Activated CD4-positive, alpha-beta T cell treated with anti-CD3 and anti-CD28 coated beads, Interleukin-2, amount 50 U/mL, for 24 hours (primary cell): ENCODE results near the gene FANCD2.
A peak's percentile ranks its signal among the peaks of the same experiment; 100 is the strongest.
"Not testable (repeated sequence)": the region's sequence is repeated elsewhere in the genome, so short reads cannot be mapped to it uniquely, and the experiment has no call there.

Experiments used
- DNase-seq, 2 donors: peaks; one replicate each; pipeline ENCODE4 v3.0.0-alpha.2; 2020; ENCODE audit warnings: low read depth in 1 of 2, low spot score in 1 of 2

The FANCD2 gene

DNA sequence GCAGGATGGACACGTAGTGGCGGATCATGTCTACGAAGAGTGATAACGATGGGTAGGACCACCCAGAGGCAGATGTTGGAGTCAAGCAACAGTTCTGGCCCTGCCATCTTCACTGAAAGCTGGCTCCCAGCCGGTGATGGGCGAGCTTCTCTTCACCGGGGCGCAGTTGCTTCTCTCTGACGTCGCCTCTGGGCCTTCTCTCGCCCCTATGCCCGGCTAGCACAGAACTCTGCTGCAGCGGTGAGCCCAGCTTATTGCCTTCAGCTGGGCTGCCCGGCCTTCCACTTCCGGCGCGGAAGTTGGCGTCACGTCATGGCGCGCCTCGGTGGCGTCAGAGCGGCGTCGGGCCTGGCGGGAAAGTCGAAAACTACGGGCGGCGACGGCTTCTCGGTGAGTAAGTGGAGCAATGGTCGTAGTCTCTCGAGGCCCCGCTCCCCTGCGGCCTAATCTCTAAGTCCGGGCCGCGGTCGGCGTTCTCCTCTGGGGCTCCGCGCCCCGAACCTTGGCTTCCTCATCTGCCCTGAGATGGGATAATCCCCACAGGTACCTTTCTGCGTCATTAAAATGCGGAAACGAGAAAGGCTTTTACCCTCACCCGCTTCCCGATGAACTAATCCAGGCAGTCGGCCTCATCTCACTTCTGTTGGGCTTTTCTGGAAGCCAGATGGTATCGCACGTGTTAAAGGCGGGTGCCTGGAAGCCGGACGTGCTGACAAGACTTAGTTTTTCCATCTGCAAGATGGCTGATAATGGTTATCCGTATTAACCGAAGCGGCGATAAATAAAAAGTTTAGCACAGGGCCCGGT lies at the start of gene FANCD2:
Gene FANCD2, plus strand, starts transcription at position 354 of the 807 bp plus-strand sequence. CDS start 2,221 bp downstream, outside the sequence.
- DNase-seq, result peak; percentile 85 to 96

DNA sequence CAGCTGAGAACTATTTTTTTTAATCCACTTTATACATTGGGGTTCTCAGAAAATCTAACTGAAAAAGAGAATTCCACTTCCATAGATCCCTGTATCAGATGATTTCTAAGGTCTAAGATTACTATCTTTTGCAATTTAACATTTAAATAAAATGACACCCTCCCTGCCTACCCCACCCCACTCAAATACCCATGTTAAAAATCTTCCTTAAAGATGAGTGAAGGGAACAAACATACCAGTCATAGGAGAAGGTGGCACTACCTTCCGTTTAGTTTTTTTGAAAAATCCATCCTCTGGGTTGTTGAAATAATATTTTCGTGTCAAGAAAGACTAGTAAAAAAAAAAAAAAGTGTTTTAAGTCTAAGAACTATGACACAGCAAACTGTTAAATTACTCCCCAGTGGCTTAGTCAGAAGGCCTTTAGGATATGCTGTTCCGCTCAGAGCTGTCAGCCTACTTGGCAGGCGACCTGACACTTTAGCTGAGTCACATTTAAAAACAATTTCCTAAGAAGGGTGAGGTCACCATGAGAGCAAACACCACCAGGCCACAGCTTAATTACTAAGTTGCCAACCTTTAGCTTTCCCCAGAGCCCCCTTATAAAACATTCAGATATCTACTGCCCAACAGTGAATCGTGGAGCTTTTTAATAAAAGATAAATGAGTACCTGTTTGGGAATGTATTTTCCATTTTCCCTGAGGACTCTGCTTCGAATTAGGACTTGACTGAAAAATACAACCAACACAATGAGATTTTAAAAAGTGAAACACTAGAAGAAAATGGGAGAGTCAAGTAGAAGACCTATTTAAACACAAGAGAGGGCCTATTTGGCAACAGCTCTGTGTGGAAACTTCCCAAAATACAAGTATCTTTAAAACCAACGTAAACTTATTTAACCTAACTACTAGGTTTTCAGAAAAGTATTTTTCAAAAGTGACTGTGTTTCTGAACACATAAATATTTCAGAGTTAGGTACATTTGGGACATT lies 49.2 kb upstream of the FANCD2 start:
- no peak for DNase-seq

DNA sequence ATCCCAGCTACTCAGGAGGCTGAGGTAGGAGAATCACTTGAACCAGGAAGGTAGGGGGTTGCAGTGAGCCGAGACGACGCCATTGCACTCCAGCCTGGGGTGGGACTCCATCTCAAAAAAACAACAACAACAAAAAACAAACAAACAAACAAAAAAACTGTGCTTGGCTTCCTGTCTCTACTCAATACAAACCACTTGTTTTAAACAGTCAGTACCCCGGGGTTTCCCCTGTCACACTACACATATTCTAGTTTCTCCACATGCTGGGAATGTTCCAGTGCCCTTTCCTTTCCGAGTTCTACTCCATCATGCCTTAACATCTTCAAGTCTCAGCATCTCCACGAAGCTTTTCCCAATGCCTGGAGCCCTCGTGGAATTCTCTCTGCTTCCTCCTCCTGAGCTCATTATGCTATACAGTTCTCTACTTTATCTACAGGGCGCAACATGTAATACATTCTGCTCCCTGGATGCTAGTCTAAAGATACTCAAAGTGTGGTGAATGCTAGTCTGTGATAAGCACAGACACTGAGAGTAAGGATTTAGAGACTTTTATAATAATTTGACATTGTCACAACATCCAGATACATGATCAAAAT lies 47.4 kb upstream of the FANCD2 start:
- no peak for DNase-seq

DNA sequence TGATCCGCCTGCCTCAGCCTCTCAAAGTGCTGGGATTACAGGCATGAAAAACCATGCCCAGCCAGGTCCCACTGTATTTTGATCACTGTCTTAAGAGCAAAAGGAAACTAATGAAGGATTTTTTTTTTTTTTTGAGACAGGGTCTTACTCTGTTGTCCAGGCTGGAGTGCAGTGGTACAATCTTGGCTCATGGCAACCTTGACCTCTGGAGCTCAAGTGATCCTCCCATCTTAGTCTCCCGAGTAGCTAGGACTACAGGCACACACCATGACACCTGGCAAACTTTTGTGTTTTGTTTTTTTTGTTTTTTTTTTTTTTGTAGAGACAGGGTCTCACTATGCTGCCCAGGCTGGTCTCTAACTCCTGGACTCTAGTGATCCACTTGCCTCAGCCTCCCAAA lies 46.0 kb upstream of the FANCD2 start:
- no peak for DNase-seq

DNA sequence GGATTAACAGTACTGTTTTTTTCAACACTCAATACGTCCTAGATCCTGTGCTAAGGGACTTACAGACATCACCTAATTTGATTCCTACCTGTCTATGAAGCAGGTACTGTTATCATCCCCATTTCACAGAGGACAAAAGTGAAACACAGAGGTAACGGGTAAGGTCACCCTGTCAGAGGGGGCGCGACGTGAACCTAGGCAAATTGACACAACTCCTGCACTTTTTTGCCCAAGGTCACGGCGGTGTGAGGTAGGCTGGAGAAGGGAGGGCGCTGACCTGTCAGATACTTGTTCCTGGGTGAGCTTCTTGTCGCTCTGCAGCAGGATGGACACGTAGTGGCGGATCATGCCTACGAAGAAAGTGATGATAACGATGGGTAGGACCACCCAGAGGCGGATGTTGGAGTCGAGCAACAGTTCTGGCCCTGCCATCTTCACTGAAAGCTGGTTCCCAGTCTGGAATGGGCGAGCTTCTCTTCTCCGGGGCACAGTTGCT lies 40.0 kb upstream of the FANCD2 start:
- no peak for DNase-seq

DNA sequence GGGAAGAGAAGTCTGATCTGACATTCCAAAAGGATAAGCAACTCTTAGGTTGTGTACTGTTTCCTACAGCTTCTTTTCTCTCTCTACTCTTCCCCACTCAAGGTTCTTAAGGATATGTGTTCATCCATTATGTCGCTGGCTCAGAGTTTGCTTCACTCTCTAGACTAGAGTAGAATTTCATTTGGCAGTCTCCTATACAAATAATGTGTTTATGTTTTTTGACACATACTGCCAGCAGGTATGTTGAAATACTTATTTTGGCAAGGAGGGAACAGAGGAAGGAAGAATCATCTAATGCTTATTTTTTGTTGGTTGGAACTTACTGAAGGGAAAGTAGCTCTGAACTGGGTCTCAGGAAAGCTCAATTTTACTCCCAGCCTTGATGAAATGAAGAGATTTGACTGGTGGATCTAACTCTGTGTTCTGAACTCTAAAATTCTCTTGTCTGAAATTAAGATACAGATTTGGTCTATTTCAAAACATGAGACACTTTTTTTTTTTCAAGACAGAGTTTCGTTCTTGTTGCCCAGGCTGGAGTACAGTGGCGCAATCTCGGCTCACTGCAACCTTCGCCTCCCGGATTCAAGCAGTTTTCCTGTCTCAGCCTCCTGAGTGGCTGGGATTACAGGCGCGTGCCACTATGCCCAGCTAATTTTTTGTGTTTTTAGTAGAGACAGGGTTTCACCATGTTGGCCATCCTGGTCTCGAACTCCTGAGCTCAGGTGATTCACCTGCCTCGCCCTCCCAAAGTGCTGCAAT lies 32.0 kb upstream of the FANCD2 start:
- no peak for DNase-seq

DNA sequence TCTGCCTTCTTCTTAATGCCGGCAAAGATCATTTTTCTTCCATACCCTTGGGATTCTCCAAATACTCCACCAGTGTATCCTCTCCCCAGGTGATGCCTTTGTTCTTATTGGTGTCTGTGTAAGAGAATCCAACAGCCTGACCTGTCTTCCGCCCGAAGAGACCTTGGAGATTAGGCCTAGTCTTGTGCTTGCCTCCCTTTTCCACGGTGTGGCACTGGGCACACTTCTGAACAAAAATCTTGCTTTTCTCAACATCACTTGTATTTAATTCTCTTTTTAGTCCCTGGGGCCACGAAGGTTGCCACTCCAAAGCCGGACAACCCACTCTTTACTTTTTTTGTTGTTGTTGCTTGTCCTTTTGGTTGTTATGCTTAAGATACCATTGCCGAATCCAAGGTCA lies 25.6 kb upstream of the FANCD2 start:
- DNase-seq, result no peak

DNA sequence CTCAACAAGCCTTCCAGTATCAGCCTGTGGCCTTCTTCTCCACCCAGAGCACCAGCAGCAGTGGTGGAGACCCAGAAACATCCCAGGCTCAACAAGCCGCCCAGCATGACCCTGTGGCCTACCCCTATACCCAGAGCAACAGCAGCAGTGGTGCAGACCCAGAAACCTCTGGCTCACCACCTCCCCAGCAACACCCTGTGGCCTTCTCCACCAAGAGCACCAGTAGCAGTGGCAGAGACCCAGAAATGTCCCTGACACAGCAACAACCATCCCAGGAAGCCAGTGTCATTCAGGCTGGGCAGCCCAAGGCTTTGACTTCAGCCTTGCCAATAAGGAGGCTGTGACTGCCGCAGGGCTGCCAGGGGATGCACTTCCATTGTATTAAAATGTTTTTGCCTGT lies 23.3 kb upstream of the FANCD2 start:
- DNase-seq, result no peak

DNA sequence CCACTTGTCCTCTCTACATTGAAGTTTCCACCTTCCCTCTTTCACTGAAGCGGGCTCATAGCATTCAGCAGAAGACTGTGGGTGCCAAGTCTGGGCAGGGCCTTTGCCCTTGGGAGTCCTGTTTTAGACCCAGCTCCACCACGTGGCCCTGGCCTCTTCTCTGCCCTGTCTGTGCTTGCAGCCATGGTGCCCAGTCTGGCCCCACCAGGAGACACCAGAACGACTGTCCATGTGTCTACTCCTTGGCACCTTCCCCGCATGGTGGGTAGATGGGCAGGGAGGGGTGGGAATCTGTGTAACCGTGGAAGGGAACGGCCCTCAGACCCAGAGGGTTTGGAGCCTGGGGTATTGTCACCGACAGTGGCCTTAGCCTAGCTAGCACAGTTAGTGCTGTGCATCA lies 21.7 kb upstream of the FANCD2 start:
- DNase-seq, result no peak

DNA sequence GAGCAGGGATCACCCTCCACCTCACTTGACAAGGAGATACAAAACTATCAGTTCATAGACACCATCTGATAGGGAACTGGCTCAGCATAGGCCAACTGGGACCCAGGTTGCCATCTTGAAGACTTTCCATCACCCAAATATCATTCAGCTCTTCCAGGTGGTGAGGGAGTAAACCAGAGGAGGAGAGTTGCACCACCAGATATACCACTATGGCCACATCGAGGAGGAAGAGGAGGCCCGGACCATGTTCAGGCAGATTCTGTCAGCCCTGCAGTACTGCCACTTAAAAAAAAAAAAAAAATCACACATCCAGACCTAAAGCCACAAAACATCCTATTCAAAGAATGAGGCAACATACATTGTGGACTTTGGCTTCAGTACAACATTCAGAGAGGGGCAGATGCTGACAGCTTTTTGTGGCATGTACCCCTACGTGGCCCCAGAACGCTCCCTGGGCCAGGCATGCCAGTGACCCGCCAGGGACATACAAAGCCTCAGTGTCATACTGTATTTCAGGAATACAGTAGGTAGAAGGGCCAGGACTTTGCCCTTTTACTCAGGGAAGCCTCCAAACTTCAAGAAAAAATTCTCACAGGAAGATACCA lies 21.2 kb upstream of the FANCD2 start:
- no peak for DNase-seq

DNA sequence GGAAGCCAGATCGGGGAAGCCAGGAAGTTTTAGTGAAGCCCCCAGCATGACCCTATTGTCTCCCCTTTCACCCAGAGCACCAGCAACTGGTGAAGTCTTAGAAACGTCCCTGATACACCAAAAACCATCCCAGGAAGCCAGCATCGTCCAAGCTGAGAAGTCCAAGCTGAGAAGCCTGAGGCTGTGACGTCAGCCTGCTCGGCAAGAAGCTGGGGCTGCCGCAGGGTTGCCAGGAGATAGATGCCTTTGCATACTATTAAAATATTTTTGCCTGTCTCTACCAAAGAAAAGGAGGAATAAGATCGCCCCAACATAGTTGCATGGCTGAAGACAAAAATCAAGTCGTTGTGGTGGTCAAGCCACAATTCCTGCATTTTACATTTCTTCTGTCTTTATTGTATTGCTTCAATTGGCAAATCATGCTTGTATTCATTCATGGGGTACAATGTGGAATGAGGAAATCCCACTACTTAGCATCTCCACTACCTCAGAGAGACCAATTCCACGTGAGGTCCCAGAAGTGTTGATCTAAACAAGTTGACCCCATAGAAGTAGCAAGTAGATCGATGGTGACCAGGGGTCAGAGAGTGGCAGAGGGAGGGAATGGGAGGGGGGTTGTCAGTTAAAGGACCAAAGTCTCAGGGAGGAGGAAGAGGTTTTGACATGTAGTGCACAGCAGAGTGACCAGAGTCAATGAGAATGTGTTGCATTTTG lies 20.0 kb upstream of the FANCD2 start:
- DNase-seq, result no peak

DNA sequence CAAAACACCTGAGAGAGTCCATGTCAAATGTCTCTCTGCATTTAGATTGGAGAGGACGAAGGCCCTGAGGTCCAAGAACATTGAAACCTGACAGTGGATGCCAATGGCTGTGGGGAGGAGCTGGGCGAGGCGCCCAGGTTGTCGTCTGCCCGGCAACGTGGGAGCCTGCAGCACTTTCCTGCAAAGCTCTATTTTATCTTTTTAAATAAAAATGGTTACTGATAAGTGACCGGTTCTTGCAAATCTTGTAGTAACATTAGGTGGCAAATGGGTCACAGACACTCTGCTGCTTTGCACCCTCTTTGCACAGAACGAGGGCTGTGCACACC lies 19.5 kb upstream of the FANCD2 start:
- DNase-seq, result no peak

DNA sequence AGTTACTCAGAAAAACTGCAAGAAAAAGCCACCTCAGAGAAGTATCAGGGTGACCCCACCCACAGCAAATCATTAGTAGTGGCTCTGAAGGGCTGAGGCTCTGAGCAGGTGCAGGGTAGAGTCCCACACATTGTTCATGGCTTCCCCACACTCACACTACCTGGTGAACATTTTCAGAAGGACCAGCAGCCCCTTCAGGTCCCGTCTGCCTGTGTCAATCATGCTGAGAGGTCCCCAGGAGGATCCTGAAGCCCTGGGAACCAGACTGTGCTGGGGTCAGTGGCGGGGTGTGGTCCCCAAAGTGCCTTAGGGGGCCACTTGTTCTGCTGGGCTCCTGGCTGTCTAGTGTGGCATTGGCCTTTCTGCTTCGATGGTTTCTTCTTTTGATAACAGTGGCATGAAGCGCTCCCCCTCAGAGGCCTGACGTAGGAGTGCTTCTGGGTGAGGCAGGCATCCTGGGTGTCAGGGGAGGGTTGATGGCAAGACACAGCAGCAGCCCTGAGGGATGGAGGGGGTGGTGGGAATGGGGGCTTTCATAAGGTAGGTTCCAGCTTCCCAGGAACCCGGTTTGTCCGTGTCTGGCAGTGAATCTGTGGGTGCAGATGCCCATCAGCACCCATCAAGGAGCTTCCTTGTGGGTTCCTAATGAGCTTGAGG lies 19.0 kb upstream of the FANCD2 start:
- DNase-seq, result no peak

DNA sequence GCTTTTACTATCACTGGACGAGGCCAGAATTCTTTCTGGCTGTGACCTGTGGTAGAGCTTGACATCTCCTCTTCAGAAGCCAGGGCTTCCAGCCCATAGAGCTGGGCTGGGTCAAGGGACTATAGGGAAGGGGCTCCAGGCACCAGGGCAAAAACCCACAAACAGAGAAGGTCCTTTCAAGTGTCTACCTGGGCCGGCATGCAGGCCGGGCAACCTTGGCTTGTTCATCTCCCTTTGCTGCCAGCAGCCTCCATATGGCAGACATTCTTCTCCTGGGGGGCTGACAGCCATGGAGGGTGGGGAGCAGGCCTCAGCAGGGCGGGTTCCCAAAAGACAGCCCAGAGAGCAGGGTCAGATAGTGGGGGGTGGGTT lies 18.0 kb upstream of the FANCD2 start:
- DNase-seq, result not testable (repeated sequence)

DNA sequence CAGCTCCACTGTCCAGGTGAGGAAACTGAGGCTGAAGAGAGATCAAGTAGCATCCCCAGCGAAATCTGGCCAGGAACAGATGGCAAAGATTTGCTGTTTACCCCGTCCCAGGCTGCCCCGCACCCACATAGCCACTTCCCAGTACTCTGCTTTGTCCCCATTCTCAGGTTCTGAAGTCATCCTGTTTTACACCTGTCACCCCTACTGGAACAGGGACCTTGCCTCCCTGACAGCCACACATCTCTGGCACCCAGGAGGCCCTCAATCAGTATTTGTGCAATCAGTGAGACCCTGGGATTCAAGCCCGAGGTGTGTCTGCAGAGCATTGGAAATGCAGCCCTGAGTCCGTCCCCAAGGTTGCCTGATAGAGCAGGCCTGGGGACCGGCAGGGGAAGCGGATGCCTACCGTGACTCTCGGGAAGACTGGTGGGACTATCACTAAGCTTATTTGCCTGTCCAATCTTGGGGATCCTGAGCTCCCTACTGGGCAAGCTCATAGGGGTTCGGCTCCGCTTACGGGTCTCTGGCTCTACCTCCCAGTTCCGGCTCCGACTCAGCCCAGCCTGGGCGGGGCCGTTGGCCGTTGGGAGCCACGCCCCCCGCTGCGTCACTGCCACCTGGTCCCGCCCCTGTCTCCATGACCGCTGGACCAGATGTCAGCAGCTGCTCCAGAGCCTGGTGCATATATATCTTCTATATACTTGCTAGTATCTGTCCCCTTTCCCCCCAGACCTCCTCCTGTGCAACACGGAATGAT lies 17.5 kb upstream of the FANCD2 start:
- peak; percentile 54 to 80 for DNase-seq

DNA sequence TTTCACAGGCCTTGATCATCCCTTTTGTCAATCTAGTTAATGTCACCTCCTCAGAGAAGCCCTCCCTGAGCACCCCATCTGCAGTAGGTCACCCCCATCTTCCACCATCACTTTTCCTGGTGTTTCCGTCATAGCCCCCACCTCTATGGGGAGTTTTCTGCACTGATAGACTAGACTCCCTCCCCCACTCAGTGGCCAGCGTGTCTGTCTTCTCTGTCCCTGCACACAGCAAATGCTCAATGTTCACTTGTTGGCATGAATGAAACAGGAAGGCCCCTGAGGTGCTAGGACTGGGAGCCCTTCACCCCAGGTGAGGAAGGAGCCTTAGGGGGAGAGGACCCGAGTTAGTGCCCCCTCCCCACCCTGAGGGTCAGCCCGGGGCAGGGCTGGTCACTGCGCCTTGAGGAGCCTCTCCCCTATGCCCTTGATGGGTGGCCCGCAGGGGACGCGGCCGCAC lies 15.8 kb upstream of the FANCD2 start:
- no peak for DNase-seq

DNA sequence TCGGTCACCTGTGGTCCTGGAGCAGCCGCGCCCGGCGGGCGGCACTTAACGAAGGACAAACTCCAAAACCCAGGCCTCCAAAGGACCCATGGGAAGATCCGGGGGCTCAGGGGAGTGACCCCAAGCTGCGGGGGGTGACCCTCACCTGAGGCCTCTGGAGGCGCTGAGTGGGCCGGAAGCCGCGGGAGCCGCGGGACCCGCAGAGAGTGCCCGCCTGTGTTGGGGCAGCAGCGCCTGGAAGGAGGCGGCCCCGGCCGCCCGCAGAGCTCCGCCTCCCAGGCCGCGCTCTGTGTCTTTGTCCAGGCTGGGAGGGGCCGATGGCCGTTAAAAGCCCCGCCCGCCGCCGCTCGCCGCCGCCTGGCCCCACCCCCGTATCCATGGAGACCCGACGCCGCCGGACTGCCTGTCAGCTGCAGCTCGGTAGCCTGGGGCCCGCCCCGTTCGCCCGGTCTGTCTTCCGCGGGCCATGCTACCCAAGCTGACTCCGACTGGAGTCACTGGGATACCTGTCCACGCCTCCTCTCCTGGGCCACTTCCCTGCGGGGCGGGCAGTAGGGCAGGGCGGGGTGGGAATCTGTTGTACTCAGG lies 15.3 kb upstream of the FANCD2 start:
- peak; percentile 52 to 68 for DNase-seq

DNA sequence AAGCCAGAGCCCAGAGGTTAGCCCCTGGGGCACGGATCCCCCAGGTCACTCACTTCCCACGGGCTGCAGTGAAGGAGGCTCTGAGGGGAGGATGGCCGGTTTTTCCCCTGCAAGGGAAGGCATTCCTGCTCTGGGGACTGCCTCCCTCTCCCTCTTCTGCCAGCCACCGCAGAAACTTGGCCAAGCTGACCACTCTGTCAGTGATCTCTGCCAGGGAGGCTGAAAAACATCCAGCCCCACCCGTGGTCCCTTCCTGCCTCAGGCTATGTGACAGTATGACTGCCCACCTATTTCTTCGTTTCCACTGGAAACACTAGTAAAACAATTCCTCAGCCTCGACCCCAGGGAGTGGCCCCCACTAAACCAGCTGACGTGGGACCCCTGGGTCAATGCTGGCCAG lies 14.6 kb upstream of the FANCD2 start:
- no peak for DNase-seq
